IMR-90 (cell line): ENCODE data around the gene CTRB2. TPM values are rescaled to one million over a fixed set of nuclear protein-coding genes. Genes with fewer than 3 reads are reported as not detected.
A peak's percentile ranks its signal among the peaks of the same experiment; 100 is the strongest.

Experiments used
- ATAC-seq: fragments of 200-7000 bp; cut with Tn5 transposase; 2 replicates; pipeline ENCODE4 v1.9.1; 2020; ENCODE audit warnings: low read depth, mild to moderate bottlenecking, moderate library complexity
- BruUV-seq: library from RNA; stranded (reverse); fragments of 400-500 nt; replicated peaks from 2 replicates; lab custom pipeline; 2021; lab: Mats Ljungman, UMichigan
- CTCF ChIA-PET: fragments of 300-600 bp; formaldehyde crosslinking; extraction: SDS; loops from one replicate; lab custom pipeline; 2021; ENCODE audit warnings: antibody characterized with exemption; lab: Yijun Ruan, JAX
- POLR2A ChIA-PET: fragments of 300-600 bp; sonication (Branson Sonifier 250); formaldehyde crosslinking; loops from one replicate; lab custom pipeline; 2022; ENCODE audit warnings: antibody characterized with exemption; ENCODE audit not compliant: unreplicated experiment; lab: Charles Lee
- DNase-seq: peaks from one replicate; pipeline ENCODE4 v3.0.0; 2013
- H2AFZ ChIP-seq: replicated peaks from 2 replicates; pipeline ENCODE3; 2013; ENCODE audit warnings: low read length, mild to moderate bottlenecking; ENCODE audit not compliant: poor library complexity
- H2AK5ac ChIP-seq: 2 replicates; pipeline ENCODE4 v1.6.1; 2013; ENCODE audit warnings: low read depth, low read length, inconsistent platforms
- H2AK9ac ChIP-seq: replicated peaks from 2 replicates; pipeline ENCODE3; 2013; ENCODE audit warnings: mild to moderate bottlenecking, low read depth, low read length, moderate library complexity; ENCODE audit not compliant: poor library complexity
- H2BK120ac ChIP-seq: 2 replicates; pipeline ENCODE4 v1.6.1; 2013; ENCODE audit warnings: low read depth, low read length, inconsistent platforms
- H2BK15ac ChIP-seq: 3 replicates; pipeline ENCODE4 v1.6.1; 2013; ENCODE audit warnings: low read depth, low read length, inconsistent platforms
- H2BK20ac ChIP-seq: 2 replicates; pipeline ENCODE4 v1.6.1; 2013; ENCODE audit warnings: low read depth, mild to moderate bottlenecking, inconsistent platforms, low read length, moderate library complexity
- H2BK5ac ChIP-seq: 2 replicates; pipeline ENCODE4 v1.6.1; 2013; ENCODE audit warnings: mild to moderate bottlenecking, low read depth, low read length, inconsistent platforms; ENCODE audit not compliant: poor library complexity, severe bottlenecking
- H3K14ac ChIP-seq: replicated peaks from 2 replicates; pipeline ENCODE4 v1.6.1; 2013; ENCODE audit warnings: low read depth, low read length, inconsistent platforms
- H3K18ac ChIP-seq: 2 replicates; pipeline ENCODE4 v1.6.1; 2013; ENCODE audit warnings: low read depth, low read length, control low read depth
- H3K23ac ChIP-seq: 2 replicates; pipeline ENCODE4 v1.6.1; 2013; ENCODE audit warnings: low read depth, low read length, inconsistent platforms
- H3K27ac ChIP-seq: 2 replicates; pipeline ENCODE4 v1.5.1; 2013; ENCODE audit warnings: mild to moderate bottlenecking, control low read depth, low read length; ENCODE audit not compliant: insufficient read depth
- H3K27me3 ChIP-seq: 2 replicates; pipeline ENCODE4 v1.6.1; 2013; ENCODE audit warnings: low read length; ENCODE audit not compliant: control insufficient read depth, insufficient read depth
- H3K36me3 ChIP-seq: 2 replicates; pipeline ENCODE4 v1.6.1; 2013; ENCODE audit warnings: low read length, mixed read lengths; ENCODE audit not compliant: control insufficient read depth, insufficient read depth
- H3K4ac ChIP-seq: 2 replicates; pipeline ENCODE4 v1.6.1; 2013; ENCODE audit warnings: low read depth, low read length, inconsistent platforms
- H3K4me1 ChIP-seq: 2 replicates; pipeline ENCODE4 v1.6.1; 2013; ENCODE audit warnings: low read length, mixed read lengths; ENCODE audit not compliant: control insufficient read depth, insufficient read depth
- H3K4me2 ChIP-seq: 2 replicates; pipeline ENCODE4 v1.6.1; 2013; ENCODE audit warnings: low read depth, mild to moderate bottlenecking, control low read depth, low read length, moderate library complexity
- H3K4me3 ChIP-seq: 2 replicates; pipeline ENCODE4 v1.5.1; 2013; ENCODE audit warnings: low read depth, mild to moderate bottlenecking, control low read depth, low read length, moderate library complexity; ENCODE audit not compliant: insufficient read depth
- H3K56ac ChIP-seq: 2 replicates; pipeline ENCODE4 v1.6.1; 2013; ENCODE audit warnings: low read length, inconsistent platforms; ENCODE audit not compliant: insufficient read depth; ENCODE audit errors: extremely low read depth
- H3K79me1 ChIP-seq, 2 experiments: 2 replicates each; pipeline ENCODE4 v1.6.1; 2013; ENCODE audit warnings: low read length in 2 of 2, inconsistent platforms in 1 of 2, low read depth in 1 of 2
- H3K9ac ChIP-seq: 2 replicates; pipeline ENCODE4 v1.6.1; 2013; ENCODE audit warnings: low read depth, low read length, control low read depth
- H3K9me1 ChIP-seq: 2 replicates; pipeline ENCODE4 v1.6.1; 2013; ENCODE audit warnings: low read length, inconsistent platforms; ENCODE audit not compliant: insufficient read depth
- H3K9me3 ChIP-seq: 2 replicates; pipeline ENCODE4 v1.6.1; 2013; ENCODE audit warnings: low read length; ENCODE audit not compliant: control insufficient read depth, insufficient read depth
- H4K20me1 ChIP-seq: 2 replicates; pipeline ENCODE4 v1.6.1; 2013; ENCODE audit warnings: low read length, inconsistent platforms; ENCODE audit not compliant: insufficient read depth
- H4K5ac ChIP-seq: 2 replicates; pipeline ENCODE4 v1.6.1; 2013; ENCODE audit warnings: mild to moderate bottlenecking, low read depth, low read length, control low read depth
- H4K8ac ChIP-seq, 2 experiments: 2 replicates each; pipeline ENCODE4 v1.6.1; 2013; ENCODE audit warnings: low read depth in 2 of 2, low read length in 2 of 2, control low read depth in 1 of 2, inconsistent platforms in 1 of 2
- H4K91ac ChIP-seq: 2 replicates; pipeline ENCODE4 v1.6.1; 2013; ENCODE audit warnings: low read depth, low read length, inconsistent platforms; ENCODE audit not compliant: insufficient read depth
- CHD1 ChIP-seq: IDR thresholded peaks from 2 replicates; pipeline ENCODE4 v1.6.1; 2012; ENCODE audit warnings: low read depth, low read length, improper control_type of control experiment
- CTCF ChIP-seq: conservative IDR thresholded peaks from 2 replicates; pipeline ENCODE4 v1.5.1; 2012; ENCODE audit warnings: mild to moderate bottlenecking, low read depth, low read length, improper control_type of control experiment
- FOS ChIP-seq: fragments of 150-350 bp; IDR thresholded peaks from 2 replicates; pipeline ENCODE4 v1.6.1; 2016; ENCODE audit warnings: low read depth, low read length
- MAZ ChIP-seq: IDR thresholded peaks from 2 replicates; pipeline ENCODE4 v1.6.1; 2012; ENCODE audit warnings: low read depth, mild to moderate bottlenecking, low read length, improper control_type of control experiment, moderate library complexity, borderline replicate concordance
- MXI1 ChIP-seq: IDR thresholded peaks from 2 replicates; pipeline ENCODE4 v1.6.1; 2012; ENCODE audit warnings: low read depth, mild to moderate bottlenecking, low read length, moderate library complexity, borderline replicate concordance
- NFE2L2 ChIP-seq: fragments of 150-350 bp; IDR thresholded peaks from 2 replicates; pipeline ENCODE4 v1.6.1; 2016; ENCODE audit warnings: low read depth, mild to moderate bottlenecking, low read length
- POLR2A ChIP-seq: IDR thresholded peaks from 2 replicates; pipeline ENCODE4 v1.6.1; 2012; ENCODE audit warnings: mild to moderate bottlenecking, low read depth, low read length
- RCOR1 ChIP-seq: IDR thresholded peaks from 2 replicates; pipeline ENCODE4 v1.6.1; 2012; ENCODE audit warnings: mild to moderate bottlenecking, low read length, improper control_type of control experiment; ENCODE audit not compliant: insufficient replicate concordance
- WGBS, 2 experiments: methylation state at CpG; one replicate each; pipeline versions ENCODE4 v1.1.5 to v1.1.7; 2013; ENCODE audit warnings: missing lambda C conversion rate in 2 of 2; ENCODE audit not compliant: insufficient read length in 1 of 2; ENCODE audit errors: extremely low coverage in 2 of 2; 5-methylcytosine and 5-hydroxymethylcytosine counted together
- dilution Hi-C: fragments of 300-500 bp; cut with HindIII; formaldehyde crosslinking; loops from one replicate; pipeline ENCODE4 v1.14.3; 2018; ENCODE audit warnings: low sequenced_read_pairs; ENCODE audit not compliant: unreplicated experiment
- in situ Hi-C: fragments of 300-500 bp; cut with MboI; formaldehyde crosslinking; loops from 3 replicates; pipeline ENCODE4 v1.14.3; 2019; ENCODE audit warnings: low sequenced_read_pairs, inconsistent platforms, mixed read lengths
- intact Hi-C: fragments of 100-400 bp; cut with micrococcal nuclease; formaldehyde crosslinking; loops from 2 replicates; pipeline ENCODE4 v1.10.0; 2022
- polyA plus RNA-seq, 3 experiments: library from polyadenylated mRNA; depleted of rRNA; stranded (reverse); fragments of >200 nt; gene quantifications; 2 replicates each; pipeline ENCODE4 v1.2.3, GENCODE V29; 2012; ENCODE audit warnings: low replicate concordance in 1 of 3
- total RNA-seq: library from RNA; depleted of rRNA; stranded (reverse); fragments of >200 nt; gene quantifications from 2 replicates; pipeline ENCODE4 v1.2.3, GENCODE V29; 2012
- TF ChIP-seq, protein P1 (sequence below): fragments of 150-350 bp; IDR thresholded peaks from 2 replicates; pipeline ENCODE4 v1.6.1; 2016; ENCODE audit warnings: low read depth, mild to moderate bottlenecking, low read length, moderate library complexity, borderline replicate concordance

CTRB2 gene
- total and polyA plus RNA-seq, 2 of the 4 experiments (the other 2 are of a cell fraction) = not detected

- TF ChIP-seq RCOR1 = no peak
These were observed 22.4 kb upstream of the CTRB2 start (continued) for GRCh38 chr16:75229172-75230031.

- H2BK15ac ChIP-seq = no peak overlapping the region
- no peak overlapping the region for H2AFZ ChIP-seq
- H3K79me1 ChIP-seq = peaks cover 9 to 63% of the 10 kb centered on the region in 2 experiments
- H3K4ac ChIP-seq = no peak overlapping the region
- H3K4me3 ChIP-seq = no peak overlapping the region
- intact Hi-C loops = no loop called here
- no peak overlapping the region for H3K14ac ChIP-seq
- no peak overlapping the region for H4K91ac ChIP-seq
- peaks cover 6% of the 10 kb centered on the region; the same call in 1 of the 2 replicates for H3K9me1 ChIP-seq
- no peak overlapping the region for H2BK20ac ChIP-seq
- H3K4me2 ChIP-seq = no peak overlapping the region
- no peak overlapping the region for H3K27ac ChIP-seq
- H3K9me3 ChIP-seq = no peaks in the 10 kb centered on the region
- 73% methylated on average over 6 of the region's 17 CpGs; no CpG with 5 or more reads in 1 of the 2 experiments for WGBS, 2 experiments
- H4K5ac ChIP-seq = no peak overlapping the region
- H3K56ac ChIP-seq = no peak overlapping the region
- ChIA-PET POLR2A (no interaction called here), CTCF (interaction anchor here (0.6 kb wide), 1 partner anchor 40 kb away, joined by 3 read pairs; no protein-coding TSS in a partner anchor)
- in situ Hi-C loops = no loop called here
- BruUV-seq = no TSS peak
- H3K18ac ChIP-seq = no peak overlapping the region
- peak overlapping the region; percentile 50 for H2AK9ac ChIP-seq
- peaks cover 42% of the 10 kb centered on the region for H3K36me3 ChIP-seq
- no peak overlapping the region for H2BK120ac ChIP-seq
- H3K4me1 ChIP-seq = no peaks in the 10 kb centered on the region
- peaks cover 75% of the 10 kb centered on the region for H4K20me1 ChIP-seq
- no peaks in the 10 kb centered on the region for H3K27me3 ChIP-seq
- no peak overlapping the region for H2AK5ac ChIP-seq
- no peak overlapping the region for H4K8ac ChIP-seq
- ATAC-seq (no peak), DNase-seq (no peak)
- H3K23ac ChIP-seq = no peak overlapping the region
- dilution Hi-C loops = no loop called here
- H3K9ac ChIP-seq = no peak overlapping the region
- H2BK5ac ChIP-seq = no peak overlapping the region
- TF ChIP-seq MXI1 (no peak), CTCF (no peak), NFE2L2 (no peak), CHD1 (no peak), FOS (no peak), MAZ (no peak), POLR2A (no peak)
- TF ChIP-seq, protein P1, sequence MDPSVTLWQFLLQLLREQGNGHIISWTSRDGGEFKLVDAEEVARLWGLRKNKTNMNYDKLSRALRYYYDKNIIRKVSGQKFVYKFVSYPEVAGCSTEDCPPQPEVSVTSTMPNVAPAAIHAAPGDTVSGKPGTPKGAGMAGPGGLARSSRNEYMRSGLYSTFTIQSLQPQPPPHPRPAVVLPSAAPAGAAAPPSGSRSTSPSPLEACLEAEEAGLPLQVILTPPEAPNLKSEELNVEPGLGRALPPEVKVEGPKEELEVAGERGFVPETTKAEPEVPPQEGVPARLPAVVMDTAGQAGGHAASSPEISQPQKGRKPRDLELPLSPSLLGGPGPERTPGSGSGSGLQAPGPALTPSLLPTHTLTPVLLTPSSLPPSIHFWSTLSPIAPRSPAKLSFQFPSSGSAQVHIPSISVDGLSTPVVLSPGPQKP = no peak
These were observed 21.4 kb upstream of the CTRB2 start for GRCh38 chr16:75228143-75228976.
